OCI-M2 (cell line): ENCODE results near the gene CENPM.

ENCODE experiments used
- DNase-seq: peaks from one replicate; lab custom pipeline; 2025; ENCODE audit not compliant: unreplicated experiment; lab: John Stamatoyannopoulos, UW

The CENPM gene

GRCh38 chr22:41915035-41915785, 31.7 kb downstream of the CENPM start, which contains the start of gene SHISA8:
SHISA8 (minus strand) TSS chr22:41915074; CDS start chr22:41914667, 407 bp downstream.
- DNase-seq: no peak

GRCh38 chr22:41914611-41915034, 32.3 kb downstream of the CENPM start:
- no peak for DNase-seq

GRCh38 chr22:41913842-41914534, 33.0 kb downstream of the CENPM start:
- DNase-seq: no peak

- DNase-seq: no peak
These were observed 33.8 kb downstream of the CENPM start for GRCh38 chr22:41913040-41913719.

DNA sequence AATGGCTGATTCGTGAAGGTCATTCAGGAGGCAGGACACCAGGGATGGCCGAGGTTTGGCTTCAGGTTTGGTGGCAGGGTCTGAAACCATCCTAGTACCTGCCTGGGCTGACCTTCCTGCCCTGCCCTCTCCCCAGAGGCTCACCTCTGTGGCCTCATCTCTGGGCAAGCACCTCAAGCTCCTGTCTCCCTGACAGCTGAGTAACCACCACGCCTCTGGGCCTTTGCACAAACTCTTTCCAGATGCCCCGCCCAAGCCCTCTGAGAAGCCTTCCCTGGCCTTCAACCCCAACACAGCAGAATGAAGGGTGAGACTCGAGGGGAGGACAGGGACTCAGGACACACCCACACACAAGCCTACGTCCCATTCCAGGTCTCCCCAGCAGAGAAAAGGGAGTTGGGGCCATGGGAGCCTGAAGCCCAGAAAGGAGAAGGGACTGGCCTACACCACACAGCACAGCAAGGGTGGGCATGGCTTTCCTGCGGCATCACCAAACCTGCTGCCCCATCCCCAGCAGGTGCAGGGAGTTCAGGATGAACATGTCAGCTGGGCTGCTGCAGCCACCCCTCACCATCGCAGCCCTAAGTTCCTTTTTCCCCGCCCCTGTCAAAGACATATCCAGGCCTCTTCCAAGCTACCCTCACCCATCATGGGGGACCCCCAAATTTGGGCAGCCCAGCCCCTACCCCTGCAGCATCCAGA, 34.5 kb downstream of the CENPM start:
- DNase-seq: no peak

- no peak for DNase-seq
These were observed 35.8 kb downstream of the CENPM start for GRCh38 chr22:41911001-41911611.

GRCh38 chr22:41910050-41911000, 36.6 kb downstream of the CENPM start:
- DNase-seq: no peak

DNA sequence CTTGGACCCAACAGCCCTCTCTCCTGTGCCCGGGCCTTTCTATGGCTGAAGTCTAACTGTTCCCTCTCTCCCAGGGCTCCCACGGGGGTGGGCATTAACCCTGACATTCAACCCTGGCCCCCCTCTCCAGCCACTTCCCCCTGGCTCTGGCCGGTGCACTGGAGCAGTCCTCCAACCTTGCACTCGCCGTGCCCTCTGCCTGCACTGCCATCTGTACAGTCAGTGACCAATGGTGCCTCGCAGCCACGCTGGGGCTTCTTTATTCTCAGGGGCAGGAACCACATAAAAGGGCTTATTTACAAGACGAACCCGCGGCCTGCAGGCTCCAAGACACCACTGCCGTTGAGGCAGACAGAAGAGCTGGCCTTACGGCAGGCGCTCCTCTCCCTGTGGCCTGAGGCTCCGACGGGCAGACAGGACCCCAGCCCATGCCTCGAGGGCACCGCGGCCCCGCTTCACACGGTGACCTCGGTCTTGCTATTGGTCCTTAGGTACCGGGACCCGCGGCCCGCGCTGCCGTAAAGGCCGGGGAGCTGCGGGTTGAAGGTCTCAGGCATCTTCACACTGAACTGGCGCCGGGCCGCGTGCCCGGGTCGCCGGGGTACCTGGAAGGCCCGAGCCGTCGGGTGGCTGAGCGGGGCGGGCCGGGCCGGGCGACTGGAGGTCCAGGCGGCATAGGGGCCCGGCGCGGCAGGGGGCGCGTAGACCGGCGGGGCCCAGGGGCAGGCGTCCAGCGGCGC, 37.5 kb downstream of the CENPM start:
- no peak for DNase-seq

- no peak for DNase-seq
These were observed 38.3 kb downstream of the CENPM start for GRCh38 chr22:41908411-41909309.

DNA sequence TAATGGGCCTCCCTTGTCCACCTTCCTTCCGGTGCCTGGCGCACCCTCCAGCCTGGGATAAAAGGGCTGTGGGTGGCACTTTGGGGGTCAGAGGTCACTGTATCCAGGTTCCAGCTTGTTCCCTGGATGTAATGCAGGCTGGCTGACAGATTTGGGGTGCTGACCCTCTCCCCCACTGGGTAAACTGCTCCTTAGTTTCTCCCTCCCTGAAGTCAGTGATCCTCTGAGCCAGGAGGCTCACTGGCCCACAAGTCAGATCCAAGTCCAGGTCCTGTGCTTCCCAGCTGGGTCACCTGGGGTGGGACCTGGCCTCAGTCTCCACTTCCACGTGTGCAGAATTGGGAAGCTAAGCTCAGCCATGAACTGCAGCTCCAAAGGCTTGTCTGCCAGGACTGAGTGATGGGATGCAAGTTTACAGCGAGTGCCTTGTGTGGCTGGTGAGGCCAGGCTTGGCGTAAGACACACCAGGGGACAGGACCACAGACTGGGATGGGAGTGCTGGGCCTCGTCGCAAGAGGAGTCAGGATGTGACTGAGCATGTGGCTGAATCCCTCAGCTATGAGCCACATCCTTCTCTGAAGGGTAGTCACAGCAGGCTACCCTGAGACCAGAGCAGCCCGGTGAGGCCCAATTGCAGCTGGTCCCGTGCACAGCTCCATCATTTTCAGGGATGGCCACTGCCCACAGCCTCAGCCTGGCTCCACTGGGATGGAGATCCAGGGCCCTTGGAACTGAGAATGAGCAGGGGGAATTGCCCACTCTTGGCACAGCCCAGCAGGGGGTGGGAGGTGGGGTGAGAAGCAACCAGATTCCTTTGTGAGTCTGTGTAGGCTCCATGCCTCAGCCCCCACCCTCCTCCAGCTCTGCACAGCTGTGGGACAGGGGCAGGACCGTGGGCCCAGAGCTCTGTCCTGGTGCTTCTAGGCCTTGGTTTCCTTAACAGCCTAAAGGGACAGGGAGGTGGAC, 39.2 kb downstream of the CENPM start:
- DNase-seq: no peak

DNA sequence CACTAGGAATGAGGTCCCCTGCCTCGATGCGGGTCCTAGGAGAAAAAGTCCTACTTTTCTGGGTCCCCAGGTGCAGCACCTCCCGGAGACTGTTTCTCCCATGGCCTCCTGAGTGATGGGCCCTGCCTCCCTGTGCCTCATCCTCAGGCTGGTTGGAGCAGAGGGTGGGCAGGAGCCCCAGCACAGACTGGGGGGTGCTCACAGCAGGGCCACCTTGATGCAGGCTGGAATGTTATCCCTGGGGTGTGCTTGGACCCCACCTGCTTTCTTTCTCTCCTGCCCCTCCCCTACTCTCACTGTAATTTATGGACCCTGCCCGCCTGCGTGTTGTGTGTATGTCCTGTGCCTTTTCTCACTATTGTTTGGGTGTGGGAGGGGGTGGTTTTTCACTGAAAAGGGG, 40.1 kb downstream of the CENPM start:
- DNase-seq: no peak

GRCh38 chr22:41905411-41906202, 41.3 kb downstream of the CENPM start:
- no peak for DNase-seq

DNA sequence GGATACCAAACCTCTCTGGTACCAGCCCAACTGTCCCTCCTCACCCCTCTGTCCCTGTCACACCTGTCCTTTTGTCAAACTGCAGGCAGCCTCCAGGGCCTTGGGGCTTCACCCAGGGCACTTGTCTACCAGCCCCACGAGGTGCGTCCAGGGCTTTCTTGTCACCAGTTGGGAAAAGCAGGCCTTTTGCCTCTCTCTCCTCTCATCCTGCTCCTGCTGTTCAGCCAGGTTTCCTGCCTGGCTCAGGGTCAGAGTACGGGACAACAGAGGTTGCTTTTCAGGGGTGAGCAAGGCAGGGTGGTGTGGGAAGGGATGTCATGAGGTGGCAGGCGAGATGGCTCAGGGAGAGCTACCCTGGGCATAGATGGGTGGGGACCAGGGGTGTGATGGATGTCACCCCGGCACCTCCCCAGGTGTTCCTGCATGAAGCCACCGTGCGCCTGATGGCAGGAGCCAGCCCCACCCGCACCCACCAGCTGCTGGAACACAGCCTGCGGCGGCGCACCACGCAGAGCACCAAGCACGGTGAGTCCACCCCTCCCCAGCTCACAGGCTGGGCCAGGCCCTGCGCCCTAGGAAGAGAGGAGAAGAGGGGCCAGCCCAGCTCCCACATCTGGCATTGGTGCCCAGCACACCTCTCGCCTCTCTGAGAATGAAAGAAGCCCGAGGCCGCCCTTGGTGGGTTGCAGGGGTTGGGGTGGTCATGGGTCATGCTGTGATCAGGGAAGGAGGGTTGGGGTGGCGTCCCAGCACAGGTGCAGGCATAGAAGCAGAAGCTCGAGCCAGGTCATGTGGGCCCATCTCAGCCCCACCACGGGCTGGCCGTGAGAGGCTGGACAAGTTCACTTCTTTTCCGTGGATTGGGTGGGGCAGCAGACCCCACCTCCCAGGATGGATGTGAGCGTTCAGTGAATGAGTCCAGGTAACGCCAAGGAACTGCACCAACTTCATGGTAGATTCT, 42.2 kb downstream of the CENPM start:
- DNase-seq: no peak

DNA sequence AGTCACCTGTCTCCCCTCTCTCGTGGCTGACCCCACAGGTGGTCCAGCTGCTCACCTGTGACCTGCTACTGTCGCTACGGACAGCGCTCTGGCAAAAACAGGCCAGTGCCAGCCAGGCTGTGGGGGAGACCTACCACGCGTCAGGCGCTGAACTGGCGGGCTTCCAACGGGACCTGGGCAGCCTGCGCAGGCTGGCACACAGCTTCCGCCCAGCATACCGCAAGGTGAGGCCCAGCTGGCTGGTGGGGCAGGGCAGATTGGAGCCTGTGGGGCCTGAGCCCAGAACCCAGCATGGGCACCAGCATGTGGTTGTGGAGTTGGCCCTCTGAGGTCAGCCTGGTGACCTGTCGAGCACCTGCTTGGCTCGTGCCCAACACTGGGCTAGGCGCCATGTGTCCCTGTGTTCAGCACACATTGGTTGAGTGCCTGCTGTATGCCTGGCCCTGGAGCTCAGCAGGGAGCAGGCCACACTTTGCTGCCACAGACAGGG, 44.0 kb downstream of the CENPM start:
- no peak for DNase-seq

DNA sequence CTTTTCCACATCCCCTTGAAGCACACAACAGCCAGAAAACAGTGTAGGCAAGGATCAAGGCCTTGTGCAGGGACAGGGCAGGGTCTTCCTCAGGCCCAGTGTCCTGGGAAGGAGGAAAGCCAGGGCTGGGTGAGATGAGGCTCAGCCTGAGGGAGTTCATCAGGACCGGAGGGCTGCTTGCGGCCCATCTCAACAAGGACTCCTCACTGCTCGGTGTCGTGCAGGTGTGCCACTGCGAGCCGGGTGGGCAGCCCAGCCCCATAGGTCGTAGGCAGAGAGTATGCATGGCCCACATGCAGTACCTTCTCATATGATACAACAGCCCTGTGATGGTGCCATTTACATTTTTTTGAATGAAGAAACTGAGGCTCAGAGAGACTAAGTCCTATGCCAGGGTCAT, 44.9 kb downstream of the CENPM start:
- DNase-seq: no peak
